Endothelial cell (in vitro differentiated cells): ENCODE measurements around the gene C3orf18. TPM values are rescaled to one million over a fixed set of nuclear protein-coding genes. Genes with fewer than 3 reads are reported as not detected.

Source experiments
- DNase-seq: peaks from one replicate; pipeline ENCODE4 v3.0.0; 2021; ENCODE audit warnings: low spot score
- H3K27ac Mint-ChIP-seq: one replicate; pipeline ENCODE4 v1.8.0; 2021; ENCODE audit warnings: mixed read lengths, inconsistent platforms; ENCODE audit not compliant: unreplicated experiment
- H3K27me3 Mint-ChIP-seq: one replicate; pipeline ENCODE4 v1.8.0; 2021; ENCODE audit warnings: mild to moderate bottlenecking, moderate library complexity, mixed read lengths, inconsistent platforms; ENCODE audit not compliant: unreplicated experiment
- H3K36me3 Mint-ChIP-seq: one replicate; pipeline ENCODE4 v1.8.0; 2021; ENCODE audit warnings: mild to moderate bottlenecking, low read depth, mixed read lengths, inconsistent platforms; ENCODE audit not compliant: unreplicated experiment
- H3K4me1 Mint-ChIP-seq: one replicate; pipeline ENCODE4 v1.8.0; 2021; ENCODE audit warnings: mild to moderate bottlenecking, mixed read lengths, inconsistent platforms; ENCODE audit not compliant: unreplicated experiment
- H3K4me3 Mint-ChIP-seq: one replicate; pipeline ENCODE4 v1.8.0; 2021; ENCODE audit warnings: mild to moderate bottlenecking, mixed read lengths, inconsistent platforms; ENCODE audit not compliant: unreplicated experiment
- H3K9me3 Mint-ChIP-seq: one replicate; pipeline ENCODE4 v1.8.0; 2021; ENCODE audit warnings: mixed read lengths, inconsistent platforms; ENCODE audit not compliant: unreplicated experiment
- CTCF ChIP-seq: fragments of 200-600 bp; sonication (generic); IDR thresholded peaks from one replicate; pipeline ENCODE4 v1.5.0; 2021; ENCODE audit warnings: antibody characterized with exemption; ENCODE audit not compliant: unreplicated experiment
- total RNA-seq: library from RNA; stranded (reverse); fragmentation: NEBNext Ultra II Directional; extraction: Animal tissue kit (Norgen Biotek cat#: 25700); gene quantifications from one replicate; pipeline ENCODE4 v1.2.1, GENCODE V29; 2021; ENCODE audit not compliant: unreplicated experiment

Gene C3orf18
- total RNA-seq, 1 donor from 2014 or later = 4.0 TPM

- Mint-ChIP-seq H3K27me3 (peaks cover 7% of the 10 kb centered on the region), H3K27ac (no peak overlapping the region), H3K4me3 (no peak overlapping the region), H3K9me3 (no peaks in the 10 kb centered on the region), H3K36me3 (peaks cover 4% of the 10 kb centered on the region), H3K4me1 (no peaks in the 10 kb centered on the region)
- TF ChIP-seq CTCF = no peak
- no peak for DNase-seq
These were observed 36.6 kb upstream of the C3orf18 start for GRCh38 chr3:50604110-50604621.

DNA sequence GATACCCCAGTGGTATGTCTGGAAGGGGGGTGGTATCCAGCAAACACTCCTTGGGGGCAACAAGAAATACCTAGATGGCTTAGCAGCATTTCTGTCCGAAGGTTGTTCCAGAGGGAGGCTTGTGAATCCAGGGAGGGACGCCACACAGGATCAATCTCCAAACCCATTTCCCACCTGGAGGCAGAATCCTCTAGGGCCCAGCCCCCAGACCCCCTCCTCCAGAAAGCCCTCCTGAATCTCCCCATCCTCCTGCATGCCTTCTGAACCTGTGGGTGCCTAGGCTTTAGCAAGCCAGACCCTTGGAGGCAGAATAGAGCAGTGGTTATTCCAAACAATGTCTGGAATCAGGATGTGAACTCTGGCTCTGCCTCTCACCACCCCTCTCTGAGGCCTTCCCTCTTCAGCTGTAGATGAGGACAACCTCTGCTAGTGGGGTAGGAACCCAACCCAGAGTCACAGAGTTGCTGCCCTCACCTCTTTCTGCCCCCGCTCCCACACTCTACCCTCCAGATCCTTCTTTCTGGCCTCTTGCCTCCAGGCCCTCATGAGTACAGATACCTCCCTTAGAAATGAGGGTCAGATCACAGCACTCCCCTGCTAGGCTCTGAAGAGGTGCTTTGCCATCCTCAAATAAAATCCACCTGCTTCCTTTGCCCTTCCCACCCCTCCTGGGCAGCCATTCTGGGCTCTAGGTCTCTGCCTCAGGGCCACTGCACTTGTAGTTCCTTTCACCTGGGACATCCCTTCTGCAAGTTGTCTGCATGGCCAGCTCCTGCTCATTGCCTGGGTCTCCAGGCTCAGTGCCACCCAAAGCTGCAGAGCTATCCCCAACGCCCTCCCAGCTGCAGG is 35.9 kb upstream of the C3orf18 start:
- no peak for DNase-seq
- Mint-ChIP-seq H3K4me3 (no peak overlapping the region), H3K9me3 (no peaks in the 10 kb centered on the region), H3K36me3 (peaks cover 4% of the 10 kb centered on the region), H3K4me1 (no peaks in the 10 kb centered on the region), H3K27me3 (peaks cover 9% of the 10 kb centered on the region), H3K27ac (no peak overlapping the region)
- TF ChIP-seq CTCF = no peak

GRCh38 chr3:50602595-50603191 is 35.1 kb upstream of the C3orf18 start:
- H3K4me3 Mint-ChIP-seq = no peak overlapping the region
- no peak for TF ChIP-seq CTCF
- peaks cover 4% of the 10 kb centered on the region for H3K36me3 Mint-ChIP-seq
- no peaks in the 10 kb centered on the region for H3K4me1 Mint-ChIP-seq
- H3K27me3 Mint-ChIP-seq = peaks cover 9% of the 10 kb centered on the region
- no peak overlapping the region for H3K27ac Mint-ChIP-seq
- H3K9me3 Mint-ChIP-seq = no peaks in the 10 kb centered on the region
- DNase-seq = no peak

DNA sequence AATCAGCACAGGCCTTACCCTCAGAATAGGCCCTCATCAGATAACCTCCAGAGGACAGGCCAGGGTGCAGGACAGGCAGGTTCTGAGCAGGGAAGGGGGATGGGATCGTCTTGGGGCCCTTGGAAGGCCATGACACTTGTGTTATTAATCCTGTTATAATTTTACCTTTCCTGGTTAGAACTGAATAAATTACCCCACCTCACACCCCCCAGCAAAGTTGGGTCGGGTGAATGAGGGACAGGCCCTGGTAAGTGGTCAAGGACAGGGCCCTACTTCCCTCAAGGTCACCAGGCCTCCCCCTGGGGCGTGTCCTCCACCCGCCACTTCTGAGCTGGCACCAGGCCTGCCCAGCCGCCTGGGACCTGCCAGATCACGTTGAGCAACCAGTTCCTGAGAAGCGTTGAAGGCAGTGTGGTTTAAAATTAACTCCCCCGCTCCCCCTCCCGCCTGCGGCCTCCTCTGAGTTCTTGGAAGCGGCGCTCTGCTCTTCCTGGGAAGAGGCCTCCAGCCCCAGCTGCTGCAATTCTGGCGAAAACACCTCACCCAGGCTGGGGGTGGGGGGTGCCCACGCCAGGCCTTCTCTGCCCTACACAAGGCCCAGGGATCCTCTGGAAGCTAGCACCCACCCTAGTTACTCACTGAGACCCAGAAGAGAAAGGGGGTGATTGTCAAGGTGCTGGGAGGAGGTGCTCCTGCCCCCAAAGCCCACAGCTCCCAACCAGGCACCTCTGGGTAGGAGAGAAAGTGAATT is 33.5 kb upstream of the C3orf18 start:
- no peak for TF ChIP-seq CTCF
- Mint-ChIP-seq H3K36me3 (peaks cover 4% of the 10 kb centered on the region), H3K4me1 (no peaks in the 10 kb centered on the region), H3K27me3 (peaks cover 9% of the 10 kb centered on the region), H3K4me3 (no peak overlapping the region), H3K9me3 (no peaks in the 10 kb centered on the region), H3K27ac (no peak overlapping the region)
- DNase-seq = no peak
